GM19035 (cell line): ENCODE measurements around the gene LHPP.
"Not testable (repeated sequence)": the region's sequence is repeated elsewhere in the genome, so short reads cannot be mapped to it uniquely, and the experiment has no call there.

Source experiments
- ATAC-seq: cut with Tn5 transposase; IDR thresholded peaks from one replicate; pipeline ENCODE4 v1.9.1; 2021; ENCODE audit not compliant: unreplicated experiment

Gene LHPP

GRCh38 chr10:124534826-124535601 is 73.4 kb downstream of the LHPP start:
- ATAC-seq: no peak

DNA sequence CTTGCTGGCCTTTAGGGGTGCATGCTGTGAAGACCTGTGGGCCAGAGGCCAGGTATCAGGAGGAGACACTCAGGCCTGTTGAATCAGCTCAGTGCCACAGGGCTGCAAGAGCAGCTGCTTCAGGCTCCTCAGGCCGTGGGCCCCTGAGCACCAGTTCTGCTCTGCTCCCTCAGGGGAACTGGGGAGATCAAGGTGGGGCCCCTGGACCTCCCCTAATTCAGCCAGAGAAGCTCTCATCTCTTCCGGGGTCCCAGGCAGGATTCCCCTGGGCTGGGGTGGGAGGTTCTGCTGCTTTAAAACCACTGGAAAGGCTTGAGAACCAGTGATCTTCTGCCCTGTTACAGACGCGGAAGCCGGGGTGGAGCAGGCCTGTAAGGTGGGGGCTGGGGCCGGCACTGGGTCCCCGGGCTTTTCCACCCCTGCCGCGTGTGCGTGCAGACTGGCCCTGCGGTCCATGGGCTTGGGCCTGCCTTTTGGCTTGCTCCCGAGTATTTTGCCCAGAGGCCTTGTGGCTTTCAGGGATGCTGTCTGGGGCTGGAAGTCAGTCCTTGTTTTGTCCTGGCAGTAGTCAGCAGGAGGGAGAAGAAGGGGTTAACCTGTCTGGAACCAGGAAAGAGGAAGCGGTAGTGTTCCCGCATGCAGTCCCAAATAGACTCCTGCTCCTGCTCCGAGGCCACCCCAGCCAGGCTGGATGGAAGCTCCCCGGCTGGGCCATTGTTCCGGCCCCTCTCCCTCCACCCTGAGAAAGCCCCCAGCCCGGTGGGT is 74.3 kb downstream of the LHPP start:
- ATAC-seq: no peak

GRCh38 chr10:124536496-124537050 is 75.0 kb downstream of the LHPP start:
- no peak for ATAC-seq

GRCh38 chr10:124537166-124537725 is 75.6 kb downstream of the LHPP start:
- no peak for ATAC-seq

DNA sequence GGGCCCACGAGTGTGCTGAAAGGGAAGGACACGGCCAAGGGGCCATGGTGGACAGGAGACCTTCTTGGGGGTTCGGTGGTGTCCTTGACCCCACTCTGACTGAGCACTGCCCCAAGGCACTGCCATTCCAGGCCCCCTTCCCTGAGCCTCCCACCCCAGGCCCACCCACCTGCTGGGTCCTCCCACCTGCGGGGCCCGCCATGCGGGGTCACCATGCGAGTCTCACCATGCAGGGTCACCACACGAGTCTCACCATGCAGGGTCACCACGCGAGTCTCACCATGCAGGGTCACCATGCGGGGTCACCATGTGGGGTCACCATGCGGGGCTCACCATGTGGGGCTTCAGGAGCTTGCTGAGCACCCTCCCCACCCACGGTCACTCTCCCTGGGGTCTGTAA is 76.3 kb downstream of the LHPP start:
- ATAC-seq: no peak

DNA sequence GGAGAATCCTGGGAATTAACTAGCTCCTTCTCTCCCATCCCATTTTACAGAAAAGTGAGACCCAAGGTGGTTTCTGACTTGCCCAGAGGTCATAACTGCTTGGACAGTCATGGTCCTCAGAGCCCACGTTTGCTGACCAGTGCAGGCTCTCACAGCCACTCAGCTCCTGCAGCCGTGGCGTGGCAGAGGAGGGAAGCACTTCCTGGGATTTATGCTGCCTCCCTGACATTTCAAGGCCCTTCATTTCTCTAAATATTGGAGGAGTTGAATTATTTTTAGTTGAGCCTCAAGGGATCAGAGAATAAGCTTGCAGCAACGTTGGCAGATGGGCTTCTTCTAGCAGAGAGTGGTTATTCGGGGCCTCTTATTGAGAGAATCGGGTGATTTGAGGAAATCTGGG is 77.1 kb downstream of the LHPP start:
- ATAC-seq: no peak

DNA sequence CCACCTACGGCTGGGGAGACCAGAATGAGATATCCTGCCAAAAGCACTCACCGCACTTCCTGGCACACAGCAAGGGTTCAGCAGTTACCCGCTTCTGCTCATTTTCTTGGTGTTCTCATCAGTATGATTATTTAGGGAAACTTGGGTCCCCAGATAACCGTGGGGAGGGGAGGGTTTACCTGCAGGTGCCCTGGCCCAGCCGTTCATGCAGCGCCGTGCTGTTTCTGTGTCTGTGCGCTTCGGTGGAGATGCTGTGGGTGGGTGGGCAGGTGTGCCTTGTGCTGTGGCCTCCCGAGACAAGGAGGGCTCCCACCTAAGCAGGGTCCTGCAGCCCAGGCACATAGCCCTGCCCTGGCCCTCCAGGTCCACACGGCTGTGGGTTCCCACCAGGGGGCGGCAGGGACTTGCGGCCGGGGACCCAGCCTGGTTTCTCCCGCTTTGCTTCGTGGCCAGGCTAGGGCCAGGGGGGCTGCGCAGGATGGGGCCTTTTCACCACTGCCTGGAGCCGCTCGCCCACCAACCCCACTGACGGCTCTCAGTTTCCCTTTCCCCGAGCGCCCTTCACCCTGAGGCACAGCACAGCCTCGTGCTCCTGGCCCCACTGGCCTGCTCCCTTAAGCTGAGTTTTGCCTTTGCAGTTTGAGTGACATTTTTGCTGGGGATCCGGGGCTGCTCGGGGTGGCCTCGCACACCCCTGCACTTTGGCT is 78.5 kb downstream of the LHPP start:
- no peak for ATAC-seq

- no peak for ATAC-seq
Observed at GRCh38 chr10:124541076-124541903, 79.7 kb downstream of the LHPP start.

- ATAC-seq: no peak
Observed at GRCh38 chr10:124542336-124542735, 80.7 kb downstream of the LHPP start.

- ATAC-seq: no peak
Observed at GRCh38 chr10:124543146-124543545, 81.5 kb downstream of the LHPP start.

GRCh38 chr10:124543971-124544370 is 82.3 kb downstream of the LHPP start:
- ATAC-seq: no peak

- no peak for ATAC-seq
Observed at GRCh38 chr10:124544711-124545110, 83.1 kb downstream of the LHPP start.

- no peak for ATAC-seq
Observed at GRCh38 chr10:124545351-124546054, 83.9 kb downstream of the LHPP start.

GRCh38 chr10:124546055-124546369 is 84.4 kb downstream of the LHPP start:
- no peak for ATAC-seq

GRCh38 chr10:124546957-124547646 is 85.5 kb downstream of the LHPP start:
- no peak for ATAC-seq

GRCh38 chr10:124547647-124548168 is 86.1 kb downstream of the LHPP start:
- ATAC-seq: no peak

DNA sequence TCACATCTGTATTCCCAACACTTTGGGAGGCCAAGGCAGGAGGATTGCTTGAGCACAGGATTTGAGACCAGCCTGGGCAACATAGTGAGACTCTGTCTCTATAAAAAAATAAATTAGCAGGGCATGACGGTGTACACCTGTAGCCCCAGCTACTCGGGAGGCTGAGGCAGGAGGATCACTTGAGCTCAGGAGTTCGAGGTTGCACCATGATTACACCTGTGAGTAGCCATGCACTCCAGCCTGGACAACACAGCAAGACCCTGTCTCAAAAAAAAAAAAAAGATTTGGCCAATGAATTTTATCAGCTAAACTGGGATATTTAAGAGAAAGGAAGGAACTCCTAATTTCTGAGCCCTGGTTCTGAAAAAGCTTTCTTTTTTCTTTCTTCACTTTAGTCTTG is 87.5 kb downstream of the LHPP start:
- ATAC-seq: not testable (repeated sequence)

DNA sequence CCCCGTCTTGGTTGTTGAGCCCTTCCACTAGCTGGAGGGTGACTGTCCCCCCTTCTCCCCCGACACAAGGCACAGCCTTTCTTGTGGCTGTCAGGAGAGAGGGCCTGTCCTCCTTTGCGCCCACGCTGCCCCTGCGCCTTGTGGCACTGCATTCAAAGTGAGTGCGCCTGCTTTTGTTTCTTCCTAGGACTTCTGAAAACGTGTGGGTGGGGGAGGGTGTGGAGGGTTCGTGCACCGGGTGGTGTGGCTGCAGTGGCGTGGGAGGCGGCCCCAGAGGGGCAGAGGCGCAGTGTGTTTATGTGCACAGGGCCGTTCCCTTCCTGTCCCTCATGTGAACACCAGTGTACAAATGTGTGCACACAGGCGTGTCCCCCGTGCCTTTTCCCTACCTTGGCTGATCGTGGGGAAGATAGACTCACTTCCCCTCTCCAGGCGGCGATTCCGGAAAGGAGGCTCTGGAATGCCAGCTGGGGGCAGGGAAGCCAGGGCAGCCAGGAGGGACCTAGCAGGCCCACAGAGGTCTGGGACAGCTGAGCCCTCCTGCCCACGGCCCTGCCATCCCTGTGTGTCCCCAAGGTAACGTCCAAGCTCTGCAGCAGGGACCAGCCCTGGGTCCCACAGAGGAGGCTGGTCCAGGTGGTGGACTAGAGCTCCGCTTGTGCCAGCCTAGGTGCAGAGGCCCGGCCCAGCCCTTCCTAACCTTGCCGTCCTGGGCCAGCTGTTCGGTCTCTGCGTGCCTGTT is 88.8 kb downstream of the LHPP start:
- no peak for ATAC-seq
